ENCODE measurements around the gene ROGDI. TPM values are rescaled to one million over a fixed set of nuclear protein-coding genes. Genes with fewer than 3 reads are reported as not detected.

ROGDI gene
- total and polyA plus RNA-seq, 9 of the 15 experiments (the other 6 are each of a cell fraction or from before 2014, with no cell fraction given) = 0.97 to 37.3 (median 16.5) TPM

GRCh38 chr16:4847774-4848587 lies 45.5 kb upstream of the ROGDI start (continued):
- peak; percentile 62 to 87; a peak in 2 of 4 replicates for TF ChIP-seq UBTF (IDR thresholded peaks at IDR 0.05; ENCODE audit: borderline replicate concordance in 1 of 2, low read depth in 2 of 2, low read length in 2 of 2)
- TF ChIP-seq MED1 (CRISPR knock-in tag; IDR thresholded peaks at IDR 0.05; ENCODE audit: borderline replicate concordance) = no peak
- TF ChIP-seq SRSF9 (IDR thresholded peaks at IDR 0.05; ENCODE audit: borderline replicate concordance, low read depth, low read length) = no peak
- TF ChIP-seq ZNF589 (CRISPR knock-in tag; IDR thresholded peaks at IDR 0.05; ENCODE audit: low read depth) = no peak
- TF ChIP-seq CREM (IDR thresholded peaks at IDR 0.05; ENCODE audit: low read depth) = 0 out of 2 replicates have a peak, but pooled peaks have one; percentile 4
- TF ChIP-seq HIVEP1 (CRISPR knock-in tag; IDR thresholded peaks at IDR 0.05) = no peak
- TF ChIP-seq HDAC1 (IDR thresholded peaks at IDR 0.05) = peak in 1 of 2 experiments; percentile 35; a peak in 2 of 4 replicates
- TF ChIP-seq CHD1 (IDR thresholded peaks at IDR 0.05; ENCODE audit: low read length) = peak; percentile 72
- no peak for TF ChIP-seq ZNF449 (CRISPR knock-in tag; IDR thresholded peaks at IDR 0.05)
- peak; percentile 1 for TF ChIP-seq HNRNPLL (IDR thresholded peaks at IDR 0.05; ENCODE audit: low read depth, low read length, poor library complexity, severe bottlenecking)
- TF ChIP-seq HMGXB4 (CRISPR knock-in tag; IDR thresholded peaks at IDR 0.05) = no peak
- 0 out of 2 replicates have a peak, but pooled peaks have one; percentile 11 for TF ChIP-seq GATAD2B (IDR thresholded peaks at IDR 0.05; ENCODE audit: borderline replicate concordance)
- no peak for TF ChIP-seq ZBTB26 (CRISPR knock-in tag; IDR thresholded peaks at IDR 0.05)
- 0 out of 2 replicates have a peak, but pooled peaks have one; percentile 20 for TF ChIP-seq NKRF (IDR thresholded peaks at IDR 0.05; ENCODE audit: borderline replicate concordance)
- no peak for TF ChIP-seq NR2F6 (CRISPR knock-in tag; IDR thresholded peaks at IDR 0.05)
- no peak for TF ChIP-seq USF1 (CRISPR knock-in tag; IDR thresholded peaks at IDR 0.05)
- TF ChIP-seq ARNT (IDR thresholded peaks at IDR 0.05) = no peak

Data from K562 (cell line).